HCEC 1CT (cell line): ENCODE measurements around the gene ARHGDIA.
A peak's percentile ranks its signal among the peaks of the same experiment; 100 is the strongest.

Experiments
- DNase-seq: peaks from one replicate; pipeline ENCODE4 v3.0.0-alpha.2; 2017

The ARHGDIA gene

DNA sequence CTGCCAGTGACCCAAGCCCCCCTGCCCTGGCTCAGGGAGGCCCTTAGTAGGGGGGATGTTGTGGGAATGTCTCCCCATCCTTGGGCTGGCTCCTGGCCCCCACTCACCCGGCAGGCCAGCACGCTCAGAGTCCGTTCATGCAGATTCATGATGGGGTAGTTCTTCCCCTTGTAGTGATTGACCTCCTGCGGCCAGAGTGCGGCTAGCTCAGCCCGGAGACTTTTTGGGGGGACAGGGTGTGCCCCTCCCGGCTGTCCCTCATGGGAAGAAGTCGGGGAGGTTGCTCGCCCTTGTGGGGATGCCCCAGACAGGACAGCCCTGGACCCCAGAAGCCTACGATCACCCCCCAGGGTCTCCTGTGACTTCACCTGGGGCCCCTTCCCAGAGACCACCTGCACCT, 34.9 kb upstream of the ARHGDIA start:
- no peak for DNase-seq

DNA sequence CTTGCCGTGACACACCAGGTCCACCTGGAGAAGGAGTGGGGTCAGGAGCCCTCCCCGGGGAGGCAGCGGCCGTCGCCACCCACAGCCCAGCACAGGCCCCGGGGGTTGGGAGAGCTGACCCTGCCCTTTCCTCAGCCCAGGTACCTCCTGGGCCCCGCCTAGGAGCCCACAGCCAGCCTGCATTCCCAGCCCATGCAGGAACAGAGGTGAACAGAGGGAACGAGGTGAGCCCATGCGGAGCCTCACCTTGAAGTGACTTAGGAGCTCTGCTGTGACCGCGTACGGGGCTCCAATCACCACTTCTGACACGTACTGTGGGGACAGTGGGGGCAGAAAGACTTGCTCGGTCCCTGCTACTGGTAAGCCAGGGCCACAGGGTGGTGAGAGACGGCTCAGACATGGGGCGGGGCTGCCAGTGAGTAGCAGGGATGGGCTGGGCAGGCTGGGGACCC, 34.3 kb upstream of the ARHGDIA start:
- no peak for DNase-seq

DNA sequence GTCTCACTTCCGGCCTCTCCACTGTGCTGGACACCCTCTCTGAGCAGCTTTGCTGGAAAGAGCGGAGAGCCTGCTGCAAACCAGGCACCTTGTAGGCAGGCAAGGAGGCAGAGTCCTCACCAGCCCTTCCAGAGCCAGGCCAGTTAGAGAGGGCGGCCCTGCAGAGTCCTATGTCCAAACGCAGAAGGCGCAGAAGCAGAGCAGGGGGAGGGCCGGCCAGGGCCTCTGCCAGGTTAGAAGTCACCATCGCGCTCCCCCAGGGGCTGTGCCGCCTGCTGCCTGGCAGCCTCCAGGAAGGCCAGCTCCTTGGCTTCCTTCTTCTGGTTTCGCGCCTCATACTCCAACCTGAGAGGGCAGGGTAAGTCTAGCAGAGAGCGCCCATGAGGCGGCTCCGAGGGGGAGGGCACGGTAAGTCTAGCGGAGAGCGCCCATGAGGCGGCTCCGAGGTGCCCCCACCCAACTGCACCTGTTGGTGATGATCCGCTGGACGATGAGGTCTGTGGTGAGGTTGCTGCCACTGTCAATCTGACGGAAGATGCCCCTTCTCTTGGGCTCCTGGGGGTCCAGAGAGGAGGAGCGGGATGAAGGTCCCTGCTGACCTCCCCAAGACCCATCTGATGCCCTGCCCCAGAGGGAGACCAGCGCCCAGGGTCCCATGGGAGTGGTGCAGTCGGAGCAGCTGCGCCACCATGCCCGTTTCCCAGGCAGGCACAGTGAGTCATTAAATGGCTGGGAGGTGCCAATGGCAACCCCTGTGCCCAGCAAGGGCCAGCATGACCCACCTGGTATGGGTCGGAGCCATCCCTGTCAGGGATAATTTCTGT, 33.7 kb upstream of the ARHGDIA start:
- no peak for DNase-seq

DNA sequence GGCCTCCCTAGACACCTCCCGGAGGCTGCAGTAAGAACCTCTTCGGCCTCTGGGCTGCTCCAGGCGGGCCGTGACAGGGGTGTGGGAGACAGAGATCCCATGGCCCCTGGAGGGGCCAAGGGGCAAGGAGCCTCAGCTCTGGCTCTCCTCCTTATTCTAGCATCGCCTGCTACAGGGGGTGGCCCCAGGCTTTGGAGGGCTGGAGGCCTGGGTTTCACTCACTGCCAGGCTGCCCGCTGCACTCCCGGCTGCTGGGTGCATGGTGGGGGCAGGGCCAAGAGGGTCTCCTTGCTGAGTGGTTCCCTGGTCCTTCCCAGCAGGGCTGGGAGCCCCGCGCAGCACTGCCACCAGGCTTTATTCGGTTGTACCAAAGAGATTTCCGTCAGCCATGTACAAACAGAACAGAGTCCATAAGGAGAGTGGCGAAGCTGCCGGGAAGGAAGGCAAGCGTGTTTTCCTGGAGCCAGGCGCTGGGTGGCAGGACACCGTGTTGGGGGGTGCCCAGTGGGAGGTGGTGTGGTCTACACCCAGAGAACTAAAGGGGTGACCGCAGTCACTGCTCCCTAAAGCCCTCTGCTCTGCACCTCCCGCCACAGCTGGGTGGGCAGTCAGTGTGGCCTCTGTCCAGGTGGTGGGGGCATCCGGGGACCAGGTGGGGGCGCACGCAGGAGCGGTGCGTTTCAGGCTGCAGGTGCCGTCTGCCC, 32.9 kb upstream of the ARHGDIA start:
- no peak for DNase-seq

DNA sequence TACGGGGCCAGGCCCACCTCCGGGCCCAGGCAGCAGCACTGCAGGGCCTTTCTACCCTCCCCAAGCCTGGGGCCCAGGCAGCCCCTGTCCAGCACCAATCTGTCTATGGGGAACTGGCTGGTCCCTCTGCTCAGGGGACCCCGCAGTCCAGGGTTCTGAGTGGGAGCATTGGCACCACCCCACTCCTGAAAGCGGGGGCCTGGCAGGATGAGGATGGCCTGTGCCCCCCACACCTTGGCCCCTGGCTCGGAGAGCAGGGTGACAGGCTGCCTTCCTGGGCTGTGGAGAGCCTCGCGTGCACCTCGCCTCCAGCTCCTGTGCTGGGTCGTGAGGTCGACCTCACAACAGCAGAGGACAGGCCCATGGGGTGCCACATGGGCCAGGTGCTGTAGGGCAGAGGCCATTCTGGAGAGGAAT, 32.3 kb upstream of the ARHGDIA start:
- DNase-seq = no peak

DNA sequence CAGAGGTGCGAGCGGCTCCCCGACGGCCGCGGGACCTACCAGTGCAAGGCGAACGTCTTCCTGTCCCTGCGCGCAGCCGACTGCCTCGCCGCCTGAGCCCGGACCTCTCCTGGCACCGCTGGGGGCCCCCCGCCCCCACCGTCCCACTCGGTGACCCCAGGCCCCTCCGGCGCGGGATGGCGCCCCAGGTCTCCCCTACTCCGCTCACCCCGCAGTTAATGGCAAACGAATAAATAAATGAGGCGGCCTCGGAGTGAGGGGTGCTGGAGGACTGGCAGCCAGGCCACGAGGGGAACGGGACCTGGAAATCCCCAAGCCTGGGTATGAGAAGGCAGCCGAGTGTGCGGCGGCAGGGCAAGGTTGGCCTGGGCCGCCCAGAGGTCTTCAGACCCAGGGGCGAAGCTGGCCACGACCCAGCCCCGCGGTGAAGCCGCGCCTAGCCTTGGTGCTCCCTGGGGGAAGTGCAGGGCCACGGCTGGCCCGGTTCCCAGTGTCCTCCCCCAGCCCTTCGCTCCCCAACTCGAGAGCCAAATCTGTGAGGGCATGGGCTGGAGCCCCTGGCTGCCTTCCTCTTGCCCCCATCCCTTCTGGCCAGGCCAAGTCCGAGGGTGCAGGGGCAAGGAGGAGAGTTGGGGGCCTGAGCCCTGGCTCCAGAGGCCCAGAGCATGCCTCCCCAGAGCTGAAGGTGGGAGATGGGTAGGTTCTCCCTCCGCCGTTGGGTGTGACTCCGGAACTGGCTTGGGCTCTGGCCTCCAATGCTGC, 31.7 kb upstream of the ARHGDIA start:
- no peak for DNase-seq

DNA sequence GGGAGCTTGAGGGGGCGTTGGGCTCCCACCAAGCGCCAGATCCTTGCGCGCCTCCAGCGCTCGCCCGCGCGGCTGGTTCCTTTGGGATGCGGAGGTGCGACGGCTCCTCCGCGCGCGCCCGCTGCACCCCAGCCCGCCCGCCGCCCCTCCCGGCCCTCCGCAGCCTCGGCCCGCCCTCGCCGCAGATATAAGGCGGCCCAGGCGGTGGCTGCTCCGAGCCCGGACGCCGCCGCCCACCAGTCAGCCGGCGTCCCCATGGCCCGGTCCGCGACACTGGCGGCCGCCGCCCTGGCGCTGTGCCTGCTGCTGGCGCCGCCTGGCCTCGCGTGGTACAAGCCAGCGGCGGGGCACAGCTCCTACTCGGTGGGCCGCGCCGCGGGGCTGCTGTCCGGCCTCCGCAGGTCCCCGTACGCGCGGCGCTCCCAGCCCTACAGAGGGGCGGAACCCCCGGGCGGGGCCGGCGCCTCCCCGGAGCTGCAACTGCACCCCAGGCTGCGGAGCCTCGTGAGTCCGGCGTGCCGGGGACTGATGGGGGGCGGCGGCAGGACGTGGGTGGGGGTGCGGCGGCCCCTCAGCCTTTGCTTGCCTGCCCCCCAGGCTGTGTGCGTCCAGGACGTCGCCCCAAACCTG, 31.0 kb upstream of the ARHGDIA start, which contains the start of gene NPB:
TSS of gene NPB (plus strand) at position 216 of the 630 bp plus-strand sequence. CDS start at position 256, 40 bp downstream.
- no peak for DNase-seq

DNA sequence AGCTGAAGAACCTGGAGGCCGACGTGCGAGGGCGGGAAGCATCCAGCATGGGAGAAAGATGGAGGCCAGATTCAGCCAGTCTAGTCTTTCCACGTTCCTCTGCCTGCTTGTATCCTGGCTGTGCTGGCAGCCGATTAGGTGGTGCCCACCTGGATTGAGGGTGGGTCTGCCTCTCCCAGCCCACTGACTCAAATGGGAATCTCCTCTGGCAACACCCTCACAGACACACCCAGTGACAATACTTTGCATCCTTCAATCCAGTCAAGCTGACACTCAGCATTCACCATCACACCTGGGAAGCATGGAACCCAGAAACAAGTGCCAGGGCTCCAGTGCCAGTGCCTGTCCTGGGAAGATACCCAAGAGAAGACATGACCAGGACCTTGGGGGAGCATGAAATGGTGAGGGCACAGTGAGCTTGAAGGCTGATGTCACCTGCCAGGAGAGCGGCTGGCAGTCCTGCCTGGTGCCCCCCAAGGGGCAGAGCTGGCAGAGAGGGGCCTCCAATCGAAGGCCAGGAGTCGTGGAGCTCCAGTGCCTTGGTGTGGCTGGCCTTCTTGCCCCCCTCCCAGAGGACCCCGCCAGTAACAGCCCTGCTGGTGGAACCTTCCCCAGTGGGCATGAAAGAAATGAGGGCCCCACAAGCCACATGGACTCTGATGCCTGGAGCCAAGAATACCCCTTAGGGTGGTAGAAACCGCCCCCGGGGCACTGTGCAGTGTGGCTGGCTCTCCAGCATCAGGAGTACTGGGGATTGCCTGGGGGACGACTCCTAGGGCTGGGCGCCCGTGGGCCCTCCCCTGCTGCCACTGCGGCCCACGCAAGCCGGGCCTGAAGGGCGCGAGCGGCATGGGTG, 30.3 kb upstream of the ARHGDIA start:
- DNase-seq = no peak

DNA sequence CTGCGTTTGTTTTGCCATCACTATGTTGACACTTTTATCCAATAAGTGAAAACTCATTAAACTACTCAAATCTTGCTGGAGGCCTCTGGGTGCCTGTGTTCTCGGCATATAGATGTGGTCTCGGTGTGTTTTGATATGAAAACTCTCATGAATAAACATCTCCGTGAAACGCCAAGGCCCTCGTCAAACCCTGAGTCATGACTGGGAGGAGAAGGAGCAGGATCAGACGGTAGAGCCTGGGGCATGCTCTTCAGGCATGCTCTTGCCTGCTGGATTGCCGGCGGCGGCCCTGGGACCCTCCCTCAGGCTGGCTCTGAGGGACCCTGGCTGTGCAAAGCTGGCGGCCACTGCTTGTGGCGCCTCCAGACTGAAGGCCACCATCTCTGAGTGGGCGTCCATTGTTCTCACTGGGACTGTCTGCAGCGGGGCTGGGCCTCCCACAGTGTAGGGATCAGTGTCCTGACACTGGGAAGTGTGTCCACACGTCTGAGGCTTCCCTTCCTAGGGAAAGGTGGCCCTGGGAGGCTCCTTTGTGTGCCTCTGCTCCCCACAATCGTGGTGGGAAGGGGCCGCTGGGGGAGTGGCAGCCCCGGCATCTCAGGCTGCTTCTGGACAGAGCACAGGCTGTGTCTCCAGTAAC, 29.2 kb upstream of the ARHGDIA start:
- DNase-seq = no peak

DNA sequence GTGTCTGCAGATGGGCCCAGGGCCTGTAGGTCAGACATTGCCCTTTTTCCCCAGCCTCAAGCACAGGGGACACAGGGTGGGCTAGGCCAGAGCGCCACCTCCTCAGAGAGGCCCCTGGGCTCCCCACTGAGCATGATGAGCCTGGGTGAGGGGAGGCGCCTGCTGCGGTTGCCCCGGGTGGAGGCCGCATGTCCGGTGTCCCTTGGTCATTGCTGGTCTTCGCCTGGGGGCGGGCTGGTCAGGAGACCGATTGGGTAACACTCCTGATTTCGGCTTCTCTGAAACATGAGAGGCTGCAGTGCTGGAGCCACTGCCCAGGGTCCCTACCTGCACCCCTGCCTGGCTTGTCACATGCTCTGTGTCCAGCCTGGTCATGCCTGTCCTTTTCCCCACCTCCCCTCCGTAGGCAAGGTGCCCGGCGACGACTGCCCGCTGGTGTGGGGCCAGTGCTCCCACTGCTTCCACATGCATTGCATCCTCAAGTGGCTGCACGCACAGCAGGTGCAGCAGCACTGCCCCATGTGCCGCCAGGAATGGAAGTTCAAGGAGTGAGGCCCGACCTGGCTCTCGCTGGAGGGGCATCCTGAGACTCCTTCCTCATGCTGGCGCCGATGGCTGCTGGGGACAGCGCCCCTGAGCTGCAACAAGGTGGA, 28.5 kb upstream of the ARHGDIA start:
- no peak for DNase-seq

DNA sequence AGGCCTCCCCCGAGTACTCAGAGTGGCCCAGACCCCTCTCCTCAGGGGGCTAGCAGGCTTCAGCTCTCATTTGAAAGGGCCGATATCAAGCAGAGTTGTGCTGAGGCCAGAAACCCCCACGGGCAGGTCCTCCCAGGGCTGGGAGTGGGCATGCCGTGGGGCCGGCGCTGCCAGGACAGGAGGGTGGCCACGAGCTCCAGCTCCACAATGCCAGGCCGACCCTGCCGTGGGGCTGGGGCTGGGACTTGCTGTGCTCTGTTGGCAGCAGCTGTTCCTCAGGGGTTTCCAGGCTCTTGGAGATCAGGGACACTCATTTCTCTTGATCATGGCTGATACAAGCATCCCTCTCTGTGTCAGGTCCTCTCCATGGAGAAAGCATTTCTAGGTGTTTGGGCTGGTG, 27.7 kb upstream of the ARHGDIA start:
- DNase-seq = no peak

DNA sequence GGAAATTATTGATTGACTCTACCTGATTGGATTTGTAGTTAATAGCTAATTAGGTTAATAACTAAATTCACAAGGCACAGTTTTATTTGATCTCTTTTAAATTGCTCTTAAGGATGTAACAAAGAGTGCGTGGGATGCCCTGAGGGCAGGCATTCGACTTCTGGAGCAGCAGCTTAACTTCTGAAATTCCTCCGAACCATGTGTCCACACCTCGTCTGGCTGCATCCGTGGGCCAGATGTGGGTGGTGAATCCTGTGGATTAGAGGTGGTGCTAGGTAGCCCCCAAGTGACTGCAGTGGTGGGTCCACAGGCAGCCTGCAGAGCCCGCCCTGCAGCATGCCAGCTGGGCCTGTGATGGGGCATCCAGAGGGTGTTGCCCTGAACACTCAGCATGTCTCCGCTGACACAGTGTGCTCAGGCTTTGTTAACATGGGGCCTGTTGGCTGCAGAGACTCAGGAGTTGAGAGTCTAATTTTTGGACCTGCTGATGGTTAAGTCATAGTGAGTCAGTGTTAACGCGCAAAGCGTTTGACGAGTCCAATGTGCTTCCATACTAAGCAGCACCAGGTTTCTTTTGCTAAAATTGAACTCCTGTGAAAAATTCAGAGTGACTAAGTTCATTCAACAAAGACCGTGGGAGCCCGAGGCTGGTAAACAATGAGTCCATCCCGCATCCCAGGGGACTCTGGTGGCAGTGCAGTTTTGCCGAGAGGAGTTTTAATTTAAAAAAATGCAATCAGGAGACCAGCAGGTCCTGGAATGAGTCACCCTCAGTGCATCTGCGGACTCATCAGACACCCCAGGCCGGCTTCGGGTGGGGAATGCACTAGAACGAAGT, 27.1 kb upstream of the ARHGDIA start:
- DNase-seq = peak; percentile 93

DNA sequence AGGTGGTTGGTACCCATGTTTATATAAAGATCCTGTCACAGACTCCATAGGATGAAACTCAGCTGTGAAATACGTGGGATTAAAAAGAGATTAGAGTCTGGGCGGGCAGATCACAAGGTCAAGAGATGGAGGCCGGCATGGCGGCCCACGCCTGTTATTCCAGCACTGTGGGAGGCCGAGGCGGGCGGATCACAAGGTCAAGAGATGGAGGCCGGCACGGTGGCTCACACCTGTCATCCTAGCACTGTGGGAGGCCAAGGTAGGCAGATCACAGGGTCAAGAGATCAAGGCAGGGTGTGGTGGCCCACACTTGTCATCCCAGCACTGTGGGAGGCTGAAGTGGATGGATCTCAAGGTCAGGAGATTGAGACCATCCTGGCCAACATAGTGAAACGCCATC, 24.3 kb upstream of the ARHGDIA start:
- no peak for DNase-seq

DNA sequence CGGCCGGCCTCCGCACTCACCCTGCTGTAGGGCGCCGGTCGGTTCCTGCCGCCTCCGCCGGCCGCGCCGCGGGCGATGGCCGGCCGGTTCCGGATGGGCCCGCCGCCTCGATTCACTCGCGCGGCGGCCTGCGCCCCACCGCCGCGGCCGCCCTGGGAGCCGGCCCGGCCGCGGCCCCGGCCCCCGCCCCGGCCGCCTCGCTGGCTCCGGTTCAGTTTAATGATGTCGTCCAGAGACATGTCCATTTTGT, 20.1 kb upstream of the ARHGDIA start:
- DNase-seq = no peak

DNA sequence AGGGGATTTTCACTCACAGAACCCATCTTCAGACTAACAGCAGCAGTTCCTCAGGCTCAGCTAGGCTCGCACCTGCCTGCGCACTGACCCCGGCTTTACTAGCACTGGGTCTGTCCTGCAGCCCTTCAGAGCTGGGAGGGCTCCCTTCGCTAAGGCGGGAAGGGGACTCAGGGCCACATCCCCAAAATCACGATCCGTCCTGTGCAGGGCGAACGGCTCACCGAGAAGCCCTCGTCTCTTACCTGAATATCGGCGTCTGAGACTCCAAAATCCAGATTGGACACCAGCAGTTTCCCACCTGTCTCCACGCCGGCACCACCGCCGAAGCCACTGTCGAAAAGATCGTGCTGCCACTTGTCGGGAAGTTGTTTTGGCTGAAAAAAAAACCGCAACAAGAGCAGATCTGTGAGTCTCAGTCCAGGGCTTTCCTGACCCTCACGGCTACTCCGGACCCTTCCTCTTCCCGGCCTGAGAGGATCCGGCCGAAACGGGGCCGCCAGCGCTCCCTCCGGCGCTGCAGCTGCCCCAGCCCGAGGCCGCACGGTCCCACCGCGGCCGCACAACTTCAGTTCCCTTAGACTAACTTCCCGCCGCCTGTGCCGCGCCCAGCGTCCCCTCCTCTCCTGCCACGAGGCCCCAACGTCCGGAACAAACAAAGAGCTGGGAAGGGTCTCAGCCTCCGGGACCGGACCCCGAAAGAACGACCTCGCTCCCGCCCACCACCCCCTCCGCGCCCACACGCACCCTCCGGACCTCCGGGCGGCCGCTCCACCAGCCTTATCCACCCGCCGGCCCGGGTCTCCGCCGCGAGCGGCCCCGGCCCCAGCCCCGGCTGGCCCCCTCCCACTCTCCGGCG, 19.5 kb upstream of the ARHGDIA start:
- no peak for DNase-seq

DNA sequence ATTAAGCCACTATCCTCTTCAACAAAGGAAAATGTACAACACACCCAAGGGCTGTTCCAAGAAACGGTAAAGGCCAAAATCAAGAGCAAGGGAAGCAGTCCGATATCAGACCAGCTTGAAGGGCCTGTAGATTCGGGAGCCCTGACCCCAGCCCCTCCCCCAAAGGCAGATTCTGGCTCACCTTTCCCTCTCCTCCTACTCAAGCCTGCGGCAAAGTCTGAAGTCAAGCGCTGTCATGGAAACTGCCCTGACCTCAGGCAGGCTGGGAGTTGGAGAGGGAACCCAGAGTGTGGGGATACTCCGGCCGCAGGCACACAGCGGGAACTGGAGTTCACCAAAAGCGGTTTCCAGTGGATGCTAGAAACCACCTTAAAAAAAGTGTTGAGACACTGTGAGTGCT, 18.5 kb upstream of the ARHGDIA start:
- no peak for DNase-seq

DNA sequence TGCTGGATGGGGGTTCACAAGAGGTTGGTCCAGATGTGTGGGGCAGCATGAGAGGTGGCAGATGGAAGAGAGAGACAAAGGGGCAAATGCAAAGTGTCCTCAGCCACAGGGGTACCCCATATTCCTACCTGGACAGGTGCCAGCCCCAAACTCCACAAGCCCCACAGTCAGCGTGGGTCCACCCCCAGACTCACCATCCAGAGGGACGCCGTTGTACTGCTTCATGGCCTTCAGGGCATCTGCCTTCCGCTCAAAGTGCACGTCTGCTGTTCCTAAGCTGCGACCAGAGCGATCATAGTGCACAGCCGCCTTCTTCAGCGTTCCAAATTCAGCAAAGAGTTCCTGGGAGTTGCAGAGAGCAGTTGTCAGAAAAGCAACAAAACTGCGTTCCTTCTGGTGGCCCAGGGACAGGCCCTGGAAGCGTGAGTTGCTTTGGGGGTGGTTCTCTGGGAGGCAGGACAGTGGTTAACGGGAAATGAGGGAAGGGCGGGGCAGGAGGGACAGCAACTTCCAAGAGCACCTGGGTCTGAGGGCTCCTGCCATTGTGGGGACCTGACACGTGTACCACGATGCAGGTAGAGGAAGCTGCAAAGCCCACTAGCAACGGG, 18.0 kb upstream of the ARHGDIA start:
- no peak for DNase-seq

DNA sequence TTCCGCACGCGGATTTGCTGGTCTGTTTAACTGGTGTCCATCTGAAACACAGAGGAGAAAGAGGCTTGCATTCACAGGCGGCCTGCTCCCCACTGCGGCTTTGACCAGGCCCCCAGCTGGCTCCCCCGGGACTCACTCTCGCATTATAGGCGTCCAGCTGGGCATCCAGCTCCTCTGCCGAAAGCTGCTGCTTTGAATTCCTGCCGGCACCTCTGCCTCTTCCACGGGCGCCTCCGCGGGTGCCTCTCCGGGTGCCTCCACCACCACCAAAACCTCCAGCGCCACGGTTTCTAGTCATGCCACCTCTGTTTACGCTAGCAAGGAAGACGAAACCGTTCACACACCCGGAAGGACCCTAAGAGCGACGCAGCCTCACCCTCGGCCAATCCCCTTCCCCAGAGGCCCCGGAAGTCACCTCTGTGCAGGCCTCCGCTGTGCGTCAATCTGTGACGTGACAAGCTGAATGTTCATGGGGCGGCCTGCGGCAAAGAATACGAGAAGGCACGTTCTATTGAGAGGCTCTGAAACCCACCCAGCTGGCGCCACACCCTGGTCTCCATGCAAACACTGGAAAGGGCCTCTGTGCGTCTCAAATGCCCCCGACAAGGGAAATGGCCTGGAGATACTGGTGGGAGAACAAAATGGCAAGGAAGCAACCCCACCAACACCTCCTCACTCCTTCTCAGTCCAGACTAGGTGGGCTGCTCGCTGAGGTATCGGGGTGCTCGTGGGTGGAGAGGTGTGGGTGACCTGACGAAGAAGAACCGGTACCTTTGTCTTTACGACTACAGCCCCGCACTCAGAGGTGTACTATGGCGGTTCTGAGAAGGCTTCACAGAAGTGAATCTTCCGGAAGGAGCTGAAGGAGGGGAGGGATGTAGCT, 17.2 kb upstream of the ARHGDIA start:
- no peak for DNase-seq
